ENCODE measurements around the gene ST3GAL3. TPM values are rescaled to one million over a fixed set of nuclear protein-coding genes. Genes with fewer than 3 reads are reported as not detected.
A peak's percentile ranks its signal among the peaks of the same experiment; 100 is the strongest.

Gene ST3GAL3
- total and polyA plus RNA-seq, 2 experiments from 2014 or later: 4.5 to 7.0 TPM

DNA sequence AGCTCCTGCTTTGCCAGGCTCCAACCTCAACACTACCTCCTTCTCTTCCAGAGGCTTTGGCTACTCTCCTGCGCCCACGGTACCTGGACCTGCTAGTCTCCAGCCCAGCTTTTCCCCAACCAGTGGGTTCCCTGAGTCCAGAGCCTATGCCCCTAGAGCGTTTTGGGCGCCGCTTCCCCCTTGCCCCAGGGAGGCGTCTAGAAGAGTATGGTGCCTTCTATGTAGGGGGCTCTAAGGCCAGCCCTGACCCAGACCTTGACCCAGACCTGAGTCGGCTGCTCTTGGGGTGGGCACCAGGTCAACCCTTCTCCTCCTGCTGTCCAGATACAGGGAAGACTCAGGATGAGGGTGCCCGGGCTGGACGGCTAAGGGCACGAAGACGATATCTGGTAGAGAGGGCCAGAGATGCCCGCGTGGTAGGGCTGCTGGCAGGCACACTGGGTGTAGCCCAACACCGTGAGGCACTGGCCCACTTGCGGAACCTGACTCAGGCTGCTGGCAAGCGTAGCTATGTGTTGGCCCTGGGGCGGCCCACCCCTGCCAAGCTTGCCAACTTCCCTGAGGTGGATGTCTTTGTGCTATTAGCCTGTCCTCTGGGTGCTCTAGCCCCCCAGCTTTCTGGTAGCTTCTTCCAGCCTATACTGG is 264.1 kb downstream of the ST3GAL3 start:
- Histone ChIP-seq H3K4me3 (no peak overlapping the region; the same call in 1 of the 2 replicates), H3K79me2 (replicated peaks; ENCODE audit: insufficient read depth) (peaks cover 17% of the 10 kb centered on the region), H3K9me2 (ENCODE audit: insufficient read depth) (no peaks in the 10 kb centered on the region), H3F3A (replicated peaks; ENCODE audit: low read depth) (peaks cover 13% of the 10 kb centered on the region; the same call in 1 of the 2 replicates), H3K4me2 (no peak overlapping the region), H3K36me3 (ENCODE audit: insufficient read depth) (no peaks in the 10 kb centered on the region), H4K20me1 (replicated peaks; ENCODE audit: insufficient read depth) (peaks cover 13% of the 10 kb centered on the region), H3K4me1 (ENCODE audit: insufficient read depth) (peaks cover 25% of the 10 kb centered on the region), H3K27ac (ENCODE audit: low read depth) (no peak overlapping the region), H3K27me3 (ENCODE audit: insufficient read depth) (no peaks in the 10 kb centered on the region), H2AFZ (no peak overlapping the region)
- DNase-seq (ENCODE audit: low spot score): no peak
- Mint-ChIP-seq H3K36me3 (ENCODE audit: low read depth) (peaks cover 47% of the 10 kb centered on the region), H3K4me3 (peak overlapping the region; percentile 99), H3K9me3 (no peaks in the 10 kb centered on the region), H3K27ac (no peak overlapping the region), H3K27me3 (ENCODE audit: insufficient read depth, low read depth, poor library complexity) (peaks cover 17% of the 10 kb centered on the region), H3K4me1 (peaks cover 25% of the 10 kb centered on the region)
- no peak for TF ChIP-seq ZNF331 (CRISPR knock-in tag; IDR thresholded peaks at IDR 0.05; ENCODE audit: low read depth)
- TF ChIP-seq POLR2AphosphoS5 (IDR thresholded peaks at IDR 0.05; ENCODE audit: low read depth): no peak
- TF ChIP-seq, protein P1, sequence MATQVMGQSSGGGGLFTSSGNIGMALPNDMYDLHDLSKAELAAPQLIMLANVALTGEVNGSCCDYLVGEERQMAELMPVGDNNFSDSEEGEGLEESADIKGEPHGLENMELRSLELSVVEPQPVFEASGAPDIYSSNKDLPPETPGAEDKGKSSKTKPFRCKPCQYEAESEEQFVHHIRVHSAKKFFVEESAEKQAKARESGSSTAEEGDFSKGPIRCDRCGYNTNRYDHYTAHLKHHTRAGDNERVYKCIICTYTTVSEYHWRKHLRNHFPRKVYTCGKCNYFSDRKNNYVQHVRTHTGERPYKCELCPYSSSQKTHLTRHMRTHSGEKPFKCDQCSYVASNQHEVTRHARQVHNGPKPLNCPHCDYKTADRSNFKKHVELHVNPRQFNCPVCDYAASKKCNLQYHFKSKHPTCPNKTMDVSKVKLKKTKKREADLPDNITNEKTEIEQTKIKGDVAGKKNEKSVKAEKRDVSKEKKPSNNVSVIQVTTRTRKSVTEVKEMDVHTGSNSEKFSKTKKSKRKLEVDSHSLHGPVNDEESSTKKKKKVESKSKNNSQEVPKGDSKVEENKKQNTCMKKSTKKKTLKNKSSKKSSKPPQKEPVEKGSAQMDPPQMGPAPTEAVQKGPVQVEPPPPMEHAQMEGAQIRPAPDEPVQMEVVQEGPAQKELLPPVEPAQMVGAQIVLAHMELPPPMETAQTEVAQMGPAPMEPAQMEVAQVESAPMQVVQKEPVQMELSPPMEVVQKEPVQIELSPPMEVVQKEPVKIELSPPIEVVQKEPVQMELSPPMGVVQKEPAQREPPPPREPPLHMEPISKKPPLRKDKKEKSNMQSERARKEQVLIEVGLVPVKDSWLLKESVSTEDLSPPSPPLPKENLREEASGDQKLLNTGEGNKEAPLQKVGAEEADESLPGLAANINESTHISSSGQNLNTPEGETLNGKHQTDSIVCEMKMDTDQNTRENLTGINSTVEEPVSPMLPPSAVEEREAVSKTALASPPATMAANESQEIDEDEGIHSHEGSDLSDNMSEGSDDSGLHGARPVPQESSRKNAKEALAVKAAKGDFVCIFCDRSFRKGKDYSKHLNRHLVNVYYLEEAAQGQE (IDR thresholded peaks at IDR 0.05; ENCODE audit: unreplicated experiment): no peak
- no peak for TF ChIP-seq EZH2 (IDR thresholded peaks at IDR 0.05; ENCODE audit: low read depth, unreplicated experiment)
- TF ChIP-seq, protein P2, sequence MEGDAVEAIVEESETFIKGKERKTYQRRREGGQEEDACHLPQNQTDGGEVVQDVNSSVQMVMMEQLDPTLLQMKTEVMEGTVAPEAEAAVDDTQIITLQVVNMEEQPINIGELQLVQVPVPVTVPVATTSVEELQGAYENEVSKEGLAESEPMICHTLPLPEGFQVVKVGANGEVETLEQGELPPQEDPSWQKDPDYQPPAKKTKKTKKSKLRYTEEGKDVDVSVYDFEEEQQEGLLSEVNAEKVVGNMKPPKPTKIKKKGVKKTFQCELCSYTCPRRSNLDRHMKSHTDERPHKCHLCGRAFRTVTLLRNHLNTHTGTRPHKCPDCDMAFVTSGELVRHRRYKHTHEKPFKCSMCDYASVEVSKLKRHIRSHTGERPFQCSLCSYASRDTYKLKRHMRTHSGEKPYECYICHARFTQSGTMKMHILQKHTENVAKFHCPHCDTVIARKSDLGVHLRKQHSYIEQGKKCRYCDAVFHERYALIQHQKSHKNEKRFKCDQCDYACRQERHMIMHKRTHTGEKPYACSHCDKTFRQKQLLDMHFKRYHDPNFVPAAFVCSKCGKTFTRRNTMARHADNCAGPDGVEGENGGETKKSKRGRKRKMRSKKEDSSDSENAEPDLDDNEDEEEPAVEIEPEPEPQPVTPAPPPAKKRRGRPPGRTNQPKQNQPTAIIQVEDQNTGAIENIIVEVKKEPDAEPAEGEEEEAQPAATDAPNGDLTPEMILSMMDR (conservative IDR thresholded peaks at IDR 0.05; ENCODE audit: low read depth in 2 of 2): no peak
- TF ChIP-seq ZNF114 (CRISPR knock-in tag; IDR thresholded peaks at IDR 0.05): no peak
- no peak for TF ChIP-seq EZH2phosphoT487 (IDR thresholded peaks at IDR 0.05; ENCODE audit: unreplicated experiment)
- no peak for TF ChIP-seq NANOG (IDR thresholded peaks at IDR 0.05; ENCODE audit: borderline replicate concordance)
- TF ChIP-seq, protein P3, sequence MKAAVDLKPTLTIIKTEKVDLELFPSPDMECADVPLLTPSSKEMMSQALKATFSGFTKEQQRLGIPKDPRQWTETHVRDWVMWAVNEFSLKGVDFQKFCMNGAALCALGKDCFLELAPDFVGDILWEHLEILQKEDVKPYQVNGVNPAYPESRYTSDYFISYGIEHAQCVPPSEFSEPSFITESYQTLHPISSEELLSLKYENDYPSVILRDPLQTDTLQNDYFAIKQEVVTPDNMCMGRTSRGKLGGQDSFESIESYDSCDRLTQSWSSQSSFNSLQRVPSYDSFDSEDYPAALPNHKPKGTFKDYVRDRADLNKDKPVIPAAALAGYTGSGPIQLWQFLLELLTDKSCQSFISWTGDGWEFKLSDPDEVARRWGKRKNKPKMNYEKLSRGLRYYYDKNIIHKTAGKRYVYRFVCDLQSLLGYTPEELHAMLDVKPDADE (IDR thresholded peaks at IDR 0.05): no peak
- TF ChIP-seq, protein P4, sequence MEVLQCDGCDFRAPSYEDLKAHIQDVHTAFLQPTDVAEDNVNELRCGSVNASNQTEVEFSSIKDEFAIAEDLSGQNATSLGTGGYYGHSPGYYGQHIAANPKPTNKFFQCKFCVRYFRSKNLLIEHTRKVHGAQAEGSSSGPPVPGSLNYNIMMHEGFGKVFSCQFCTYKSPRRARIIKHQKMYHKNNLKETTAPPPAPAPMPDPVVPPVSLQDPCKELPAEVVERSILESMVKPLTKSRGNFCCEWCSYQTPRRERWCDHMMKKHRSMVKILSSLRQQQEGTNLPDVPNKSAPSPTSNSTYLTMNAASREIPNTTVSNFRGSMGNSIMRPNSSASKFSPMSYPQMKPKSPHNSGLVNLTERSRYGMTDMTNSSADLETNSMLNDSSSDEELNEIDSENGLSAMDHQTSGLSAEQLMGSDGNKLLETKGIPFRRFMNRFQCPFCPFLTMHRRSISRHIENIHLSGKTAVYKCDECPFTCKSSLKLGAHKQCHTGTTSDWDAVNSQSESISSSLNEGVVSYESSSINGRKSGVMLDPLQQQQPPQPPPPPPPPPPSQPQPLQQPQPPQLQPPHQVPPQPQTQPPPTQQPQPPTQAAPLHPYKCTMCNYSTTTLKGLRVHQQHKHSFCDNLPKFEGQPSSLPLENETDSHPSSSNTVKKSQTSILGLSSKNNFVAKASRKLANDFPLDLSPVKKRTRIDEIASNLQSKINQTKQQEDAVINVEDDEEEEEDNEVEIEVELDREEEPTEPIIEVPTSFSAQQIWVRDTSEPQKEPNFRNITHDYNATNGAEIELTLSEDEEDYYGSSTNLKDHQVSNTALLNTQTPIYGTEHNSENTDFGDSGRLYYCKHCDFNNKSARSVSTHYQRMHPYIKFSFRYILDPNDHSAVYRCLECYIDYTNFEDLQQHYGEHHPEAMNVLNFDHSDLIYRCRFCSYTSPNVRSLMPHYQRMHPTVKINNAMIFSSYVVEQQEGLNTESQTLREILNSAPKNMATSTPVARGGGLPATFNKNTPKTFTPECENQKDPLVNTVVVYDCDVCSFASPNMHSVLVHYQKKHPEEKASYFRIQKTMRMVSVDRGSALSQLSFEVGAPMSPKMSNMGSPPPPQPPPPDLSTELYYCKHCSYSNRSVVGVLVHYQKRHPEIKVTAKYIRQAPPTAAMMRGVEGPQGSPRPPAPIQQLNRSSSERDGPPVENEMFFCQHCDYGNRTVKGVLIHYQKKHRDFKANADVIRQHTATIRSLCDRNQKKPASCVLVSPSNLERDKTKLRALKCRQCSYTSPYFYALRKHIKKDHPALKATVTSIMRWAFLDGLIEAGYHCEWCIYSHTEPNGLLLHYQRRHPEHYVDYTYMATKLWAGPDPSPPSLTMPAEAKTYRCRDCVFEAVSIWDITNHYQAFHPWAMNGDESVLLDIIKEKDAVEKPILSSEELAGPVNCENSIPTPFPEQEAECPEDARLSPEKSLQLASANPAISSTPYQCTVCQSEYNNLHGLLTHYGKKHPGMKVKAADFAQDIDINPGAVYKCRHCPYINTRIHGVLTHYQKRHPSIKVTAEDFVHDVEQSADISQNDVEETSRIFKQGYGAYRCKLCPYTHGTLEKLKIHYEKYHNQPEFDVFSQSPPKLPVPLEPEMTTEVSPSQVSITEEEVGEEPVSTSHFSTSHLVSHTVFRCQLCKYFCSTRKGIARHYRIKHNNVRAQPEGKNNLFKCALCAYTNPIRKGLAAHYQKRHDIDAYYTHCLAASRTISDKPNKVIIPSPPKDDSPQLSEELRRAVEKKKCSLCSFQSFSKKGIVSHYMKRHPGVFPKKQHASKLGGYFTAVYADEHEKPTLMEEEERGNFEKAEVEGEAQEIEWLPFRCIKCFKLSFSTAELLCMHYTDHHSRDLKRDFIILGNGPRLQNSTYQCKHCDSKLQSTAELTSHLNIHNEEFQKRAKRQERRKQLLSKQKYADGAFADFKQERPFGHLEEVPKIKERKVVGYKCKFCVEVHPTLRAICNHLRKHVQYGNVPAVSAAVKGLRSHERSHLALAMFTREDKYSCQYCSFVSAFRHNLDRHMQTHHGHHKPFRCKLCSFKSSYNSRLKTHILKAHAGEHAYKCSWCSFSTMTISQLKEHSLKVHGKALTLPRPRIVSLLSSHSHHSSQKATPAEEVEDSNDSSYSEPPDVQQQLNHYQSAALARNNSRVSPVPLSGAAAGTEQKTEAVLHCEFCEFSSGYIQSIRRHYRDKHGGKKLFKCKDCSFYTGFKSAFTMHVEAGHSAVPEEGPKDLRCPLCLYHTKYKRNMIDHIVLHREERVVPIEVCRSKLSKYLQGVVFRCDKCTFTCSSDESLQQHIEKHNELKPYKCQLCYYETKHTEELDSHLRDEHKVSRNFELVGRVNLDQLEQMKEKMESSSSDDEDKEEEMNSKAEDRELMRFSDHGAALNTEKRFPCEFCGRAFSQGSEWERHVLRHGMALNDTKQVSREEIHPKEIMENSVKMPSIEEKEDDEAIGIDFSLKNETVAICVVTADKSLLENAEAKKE (CRISPR knock-in tag; IDR thresholded peaks at IDR 0.05): no peak
- TF ChIP-seq STAT1 (IDR thresholded peaks at IDR 0.05; ENCODE audit: unreplicated experiment): no peak
- TF ChIP-seq JUNB (IDR thresholded peaks at IDR 0.05; ENCODE audit: unreplicated experiment): no peak
- no peak for TF ChIP-seq CREB1 (CRISPR knock-in tag; IDR thresholded peaks at IDR 0.05; ENCODE audit: low read depth)
- ATAC-seq: no peak

Data from GM23338 (cell line).